BJ (cell line): ENCODE data around the gene RNF168. TPM values are rescaled to one million over a fixed set of nuclear protein-coding genes. Genes with fewer than 3 reads are reported as not detected.
"Not testable (repeated sequence)": the region's sequence is repeated elsewhere in the genome, so short reads cannot be mapped to it uniquely, and the experiment has no call there.

Experiments
- CTCF ChIA-PET: fragments of 350-600 bp; formaldehyde crosslinking; extraction: SDS; loops from one replicate; lab custom pipeline; 2021; ENCODE audit warnings: antibody characterized with exemption, inconsistent platforms; lab: Yijun Ruan, JAX
- POLR2A ChIA-PET: fragments of 300-600 bp; sonication (Branson Sonifier 250); formaldehyde crosslinking; extraction: SDS; loops from one replicate; lab custom pipeline; 2021; ENCODE audit warnings: antibody characterized with exemption; lab: Charles Lee
- DNase-seq: peaks from one replicate; pipeline ENCODE4 v3.0.0-alpha.2; 2011; ENCODE audit warnings: low read depth
- H3K27me3 ChIP-seq: 2 replicates; pipeline ENCODE4 v1.6.0; 2011; ENCODE audit warnings: low read length; ENCODE audit not compliant: control insufficient read depth, insufficient read depth
- H3K36me3 ChIP-seq: 2 replicates; pipeline ENCODE4 v1.5.1; 2011; ENCODE audit warnings: low read length; ENCODE audit not compliant: control insufficient read depth, insufficient read depth
- H3K4me3 ChIP-seq: 2 replicates; pipeline ENCODE4 v1.5.1; 2011; ENCODE audit warnings: low read depth, mild to moderate bottlenecking, control low read depth, low read length
- CTCF ChIP-seq: IDR thresholded peaks from 2 replicates; pipeline ENCODE4 v1.5.1; 2011; ENCODE audit warnings: low read depth, mild to moderate bottlenecking, control low read depth, inconsistent platforms, low read length, moderate library complexity; ENCODE audit not compliant: insufficient read depth
- polyA plus RNA-seq: library from polyadenylated mRNA; depleted of rRNA; stranded (reverse); fragments of >200 nt; gene quantifications from 2 replicates; pipeline ENCODE4 v1.2.3, GENCODE V29; 2011

Gene RNF168
- polyA plus RNA-seq, 1 experiment: 2.4 TPM

- no peak overlapping the region for H3K4me3 ChIP-seq
- CTCF ChIA-PET: interaction anchor here (0.9 kb wide), 1 partner anchor 15 kb away, joined by 3 read pairs; no protein-coding TSS in a partner anchor
- peaks cover 6% of the 10 kb centered on the region for H3K36me3 ChIP-seq
- peak; percentile 17 for DNase-seq
- POLR2A ChIA-PET: no interaction called here
- TF ChIP-seq CTCF: no peak
- no peaks in the 10 kb centered on the region for H3K27me3 ChIP-seq
Observed at GRCh38 chr3:196471551-196471950, 32.0 kb downstream of the RNF168 start.

GRCh38 chr3:196470182-196470581, 33.4 kb downstream of the RNF168 start:
- CTCF ChIA-PET, POLR2A ChIA-PET: not testable (repeated sequence)

GRCh38 chr3:196463804-196464203, 39.8 kb downstream of the RNF168 start:
- Histone ChIP-seq H3K36me3 (no peaks in the 10 kb centered on the region; the same call in 1 of the 2 replicates), H3K27me3 (no peaks in the 10 kb centered on the region), H3K4me3 (no peak overlapping the region)
- DNase-seq: no peak
- ChIA-PET POLR2A (no interaction called here), CTCF (no interaction called here)
- no peak for TF ChIP-seq CTCF

More at GRCh38 chr3:196470182-196470581, 33.4 kb downstream of the RNF168 start:
- DNase-seq, H3K27me3 ChIP-seq, H3K4me3 ChIP-seq, H3K36me3 ChIP-seq: not testable (repeated sequence)

- Histone ChIP-seq H3K36me3 (no peaks in the 10 kb centered on the region; the same call in 1 of the 2 replicates), H3K4me3 (no peak overlapping the region), H3K27me3 (no peaks in the 10 kb centered on the region)
- TF ChIP-seq CTCF: no peak
- CTCF ChIA-PET: no interaction called here
- POLR2A ChIA-PET: no interaction called here
- DNase-seq: no peak
Observed at GRCh38 chr3:196463478-196463756, 40.2 kb downstream of the RNF168 start.

GRCh38 chr3:196462680-196463477, 40.7 kb downstream of the RNF168 start:
- H3K36me3 ChIP-seq, DNase-seq, H3K4me3 ChIP-seq, CTCF ChIA-PET, H3K27me3 ChIP-seq, POLR2A ChIA-PET: not testable (repeated sequence)

GRCh38 chr3:196458063-196458462, 45.5 kb downstream of the RNF168 start:
- Histone ChIP-seq H3K27me3 (no peaks in the 10 kb centered on the region), H3K36me3 (no peaks in the 10 kb centered on the region), H3K4me3 (no peak overlapping the region)
- ChIA-PET CTCF (interaction anchor here (0.7 kb wide), 1 partner anchor 70 kb away, joined by 3 read pairs; no protein-coding TSS in a partner anchor), POLR2A (no interaction called here)
- DNase-seq: no peak
- no peak for TF ChIP-seq CTCF

- H3K36me3 ChIP-seq, POLR2A ChIA-PET, DNase-seq, H3K4me3 ChIP-seq, H3K27me3 ChIP-seq: not testable (repeated sequence)
- CTCF ChIA-PET: interaction anchor here (0.7 kb wide), 1 partner anchor 71 kb away, joined by 3 read pairs; no protein-coding TSS in a partner anchor
Observed at GRCh38 chr3:196457470-196457869, 46.1 kb downstream of the RNF168 start.
